Peyer's patch (tissue), 4 donors: Measurements from ENCODE around the gene ERVW-1. TPM values are rescaled to one million over a fixed set of nuclear protein-coding genes. Genes with fewer than 3 reads are reported as not detected.
A peak's percentile ranks its signal among the peaks of the same experiment; 100 is the strongest.

Experiments
- DNase-seq, 3 donors: peaks; one replicate each; pipeline ENCODE4 v3.0.0-alpha.2; 2017 to 2019
- H3K27ac ChIP-seq, 4 donors: fragments of 200-600 bp; sonication (generic); one replicate each; pipeline ENCODE4 v1.5.1; 2016 to 2019
- H3K27me3 ChIP-seq, 2 donors: fragments of 200-600 bp; sonication (generic); one replicate each; pipeline ENCODE4 v1.5.1; 2019
- H3K36me3 ChIP-seq, 3 donors: fragments of 200-600 bp; sonication (generic); one replicate each; pipeline ENCODE4 v1.5.1; 2016 to 2019
- H3K4me1 ChIP-seq, 4 donors: fragments of 200-600 bp; sonication (generic); one replicate each; pipeline ENCODE4 v1.5.1; 2016 to 2019
- H3K4me3 ChIP-seq, 4 donors: fragments of 200-600 bp; sonication (generic); 1 replicate in 3 of 4; 2 replicates in 1 of 4; pipeline ENCODE4 v1.5.1; 2016 to 2019; ENCODE audit warnings: mild to moderate bottlenecking in 1 of 4
- H3K9me3 ChIP-seq, 4 donors: fragments of 200-600 bp; sonication (generic); one replicate each; pipeline ENCODE4 v1.5.1; 2016 to 2019; ENCODE audit warnings: mild to moderate bottlenecking in 1 of 4
- CTCF ChIP-seq, 6 experiments: fragments of 450-650 bp in 4 of 6; fragments of 200-600 bp in 2 of 6; sonication (generic) in 1 of 6; IDR thresholded peaks; one replicate each; pipeline ENCODE4 v1.5.1; 2017 to 2019; ENCODE audit warnings: antibody characterized with exemption in 6 of 6, mild to moderate bottlenecking in 3 of 6, moderate library complexity in 1 of 6
- POLR2A ChIP-seq, 2 donors: fragments of 450-650 bp; IDR thresholded peaks; one replicate each; pipeline ENCODE4 v1.5.1; 2017; ENCODE audit warnings: antibody characterized with exemption in 2 of 2, mild to moderate bottlenecking in 2 of 2, moderate library complexity in 2 of 2
- total RNA-seq, 4 donors: library from RNA; depleted of rRNA; stranded (reverse); fragments of >200 nt; gene quantifications; one replicate each; pipeline ENCODE4 v1.1.0, GENCODE V29; 2016

The ERVW-1 gene
- total RNA-seq, 4 donors from 2014 or later: not detected

- TF ChIP-seq CTCF (IDR thresholded peaks at IDR 0.05): no peak
- no peak for TF ChIP-seq POLR2A (IDR thresholded peaks at IDR 0.05)
- H3K27ac ChIP-seq: no peak overlapping the region
- no peak overlapping the region for H3K4me3 ChIP-seq
- H3K36me3 ChIP-seq: no peaks in the 10 kb centered on the region
- DNase-seq: peak in 1 of 3 donors; percentile 56
- no peaks in the 10 kb centered on the region for H3K4me1 ChIP-seq
- no peaks in the 10 kb centered on the region for H3K27me3 ChIP-seq
- no peaks in the 10 kb centered on the region for H3K9me3 ChIP-seq
These were observed 52.3 kb downstream of the ERVW-1 start for GRCh38 chr7:92425311-92425947.

- no peaks in the 10 kb centered on the region for H3K9me3 ChIP-seq
- H3K27ac ChIP-seq: no peak overlapping the region
- H3K27me3 ChIP-seq: no peaks in the 10 kb centered on the region
- DNase-seq: no peak
- TF ChIP-seq CTCF (IDR thresholded peaks at IDR 0.05): no peak
- no peak for TF ChIP-seq POLR2A (IDR thresholded peaks at IDR 0.05)
- H3K36me3 ChIP-seq: no peaks in the 10 kb centered on the region
- no peaks in the 10 kb centered on the region for H3K4me1 ChIP-seq
- no peak overlapping the region for H3K4me3 ChIP-seq
These were observed 54.0 kb downstream of the ERVW-1 start for GRCh38 chr7:92423710-92424131.

GRCh38 chr7:92422926-92423325, 54.8 kb downstream of the ERVW-1 start:
- no peak for TF ChIP-seq POLR2A (IDR thresholded peaks at IDR 0.05)
- no peak for TF ChIP-seq CTCF (IDR thresholded peaks at IDR 0.05)
- Histone ChIP-seq H3K36me3 (no peaks in the 10 kb centered on the region), H3K27ac (no peak overlapping the region), H3K9me3 (no peaks in the 10 kb centered on the region), H3K4me3 (no peak overlapping the region), H3K27me3 (no peaks in the 10 kb centered on the region), H3K4me1 (no peaks in the 10 kb centered on the region)
- no peak for DNase-seq

- DNase-seq: no peak
- Histone ChIP-seq H3K27me3 (no peaks in the 10 kb centered on the region), H3K4me3 (no peak overlapping the region), H3K36me3 (no peaks in the 10 kb centered on the region), H3K27ac (no peak overlapping the region), H3K4me1 (no peaks in the 10 kb centered on the region), H3K9me3 (no peaks in the 10 kb centered on the region)
- TF ChIP-seq POLR2A (IDR thresholded peaks at IDR 0.05) (no peak), CTCF (IDR thresholded peaks at IDR 0.05) (no peak)
These were observed 55.9 kb downstream of the ERVW-1 start for GRCh38 chr7:92421676-92422435.

Other genes with a start within 250 kb of the ERVW-1 start
- 100 to 1,000 TPM in 3 of 4 donors, 10 to 100 TPM in 1; 65.7 to 229 (median 133) TPM for gene KRIT1, start 232.0 kb downstream of the ERVW-1 start, total RNA-seq
- 10 to 100 TPM; 37.8 to 82.5 (median 47.1) TPM for gene ANKIB1, start 232.0 kb downstream of the ERVW-1 start, total RNA-seq
- gene GATAD1, start 30.5 kb downstream of the ERVW-1 start, total RNA-seq: 10 to 100 TPM; 31.3 to 85.0 (median 45.4) TPM
- gene PEX1, start 50.6 kb upstream of the ERVW-1 start, total RNA-seq: 10 to 100 TPM; 20.4 to 32.2 (median 24.4) TPM
- 10 to 100 TPM in 3 of 4 donors, 1 to 10 TPM in 1; 8.7 to 17.3 (median 11.5) TPM for gene RBM48, start 50.8 kb upstream of the ERVW-1 start, total RNA-seq
- gene FAM133B, start 112.4 kb upstream of the ERVW-1 start, total RNA-seq: 10 to 100 TPM; 19.9 to 47.0 (median 25.1) TPM